HG02973 (cell line): ENCODE measurements around the gene CFAP99.
A peak's percentile ranks its signal among the peaks of the same experiment; 100 is the strongest.

Source experiments
- ATAC-seq: cut with Tn5 transposase; IDR thresholded peaks from one replicate; pipeline ENCODE4 v1.9.1; 2021; ENCODE audit warnings: moderate library complexity; ENCODE audit not compliant: unreplicated experiment

The CFAP99 gene

DNA sequence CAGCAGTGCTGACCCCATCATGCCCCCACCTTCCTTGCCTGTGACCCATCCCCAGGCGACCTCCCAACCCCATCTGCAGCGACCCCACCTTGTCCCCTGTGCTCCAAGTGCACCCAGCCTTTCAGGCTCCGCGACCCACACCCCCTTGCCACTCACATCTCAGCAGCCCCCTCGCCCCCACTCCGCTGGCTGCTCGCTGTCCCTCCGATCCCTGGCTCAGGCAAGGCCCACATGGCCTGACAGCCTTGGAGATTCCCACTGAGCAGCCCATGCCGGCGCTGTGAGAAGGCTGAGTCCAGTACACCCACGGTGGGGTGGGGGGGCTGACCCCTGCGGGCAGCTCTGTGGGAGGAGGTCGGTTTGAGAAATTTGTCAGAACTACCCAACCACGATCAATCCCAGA is 9.4 kb upstream of the CFAP99 start:
- no peak for ATAC-seq

GRCh38 chr4:2411786-2412510 is 6.8 kb upstream of the CFAP99 start:
- ATAC-seq = no peak

- ATAC-seq = peak; percentile 31
These were observed 6.2 kb upstream of the CFAP99 start for GRCh38 chr4:2412534-2412884.

DNA sequence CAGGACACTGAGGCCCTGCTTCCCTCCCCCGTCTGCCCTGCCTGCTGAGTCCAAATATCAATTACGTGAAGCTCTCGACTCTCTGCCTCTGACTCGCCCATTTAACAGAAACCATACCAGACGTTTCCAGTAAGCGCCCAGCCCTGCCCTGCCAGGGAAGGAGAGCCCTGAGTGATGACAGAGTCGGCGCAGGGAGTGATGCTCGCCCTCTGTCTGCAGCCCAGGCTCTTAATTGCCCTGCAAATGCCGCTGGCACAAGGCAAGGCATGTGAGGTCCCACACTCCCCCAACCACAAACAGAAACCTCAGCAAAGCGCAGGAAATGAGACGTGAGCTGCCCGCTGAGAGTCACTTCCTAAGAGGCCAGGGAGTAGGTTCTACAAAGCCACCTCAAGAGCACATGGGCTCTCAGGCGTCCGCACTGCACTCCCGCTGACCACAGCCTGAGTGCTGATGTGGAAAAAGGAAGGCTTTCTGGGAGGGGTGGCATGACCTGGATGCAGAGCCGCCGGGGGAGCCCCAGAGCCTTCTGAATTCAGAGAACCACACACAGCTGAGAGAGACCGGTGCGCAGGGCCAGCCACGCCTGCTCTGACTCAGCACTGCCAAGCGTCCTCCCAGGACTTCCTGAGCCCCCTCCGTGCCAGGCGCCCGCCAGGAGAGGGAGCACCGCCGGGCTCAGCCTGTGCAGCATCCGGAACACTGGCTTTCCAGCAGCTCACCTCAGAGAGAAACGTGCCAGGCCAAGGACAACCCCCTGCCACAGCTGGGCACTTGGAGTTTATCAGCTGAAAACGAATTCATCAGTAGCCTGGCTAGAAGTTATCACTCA is 5.7 kb upstream of the CFAP99 start:
- ATAC-seq = peak; percentile 45

GRCh38 chr4:2413821-2414610 is 4.7 kb upstream of the CFAP99 start:
- ATAC-seq = no peak

GRCh38 chr4:2415213-2415612 is 3.5 kb upstream of the CFAP99 start:
- no peak for ATAC-seq

DNA sequence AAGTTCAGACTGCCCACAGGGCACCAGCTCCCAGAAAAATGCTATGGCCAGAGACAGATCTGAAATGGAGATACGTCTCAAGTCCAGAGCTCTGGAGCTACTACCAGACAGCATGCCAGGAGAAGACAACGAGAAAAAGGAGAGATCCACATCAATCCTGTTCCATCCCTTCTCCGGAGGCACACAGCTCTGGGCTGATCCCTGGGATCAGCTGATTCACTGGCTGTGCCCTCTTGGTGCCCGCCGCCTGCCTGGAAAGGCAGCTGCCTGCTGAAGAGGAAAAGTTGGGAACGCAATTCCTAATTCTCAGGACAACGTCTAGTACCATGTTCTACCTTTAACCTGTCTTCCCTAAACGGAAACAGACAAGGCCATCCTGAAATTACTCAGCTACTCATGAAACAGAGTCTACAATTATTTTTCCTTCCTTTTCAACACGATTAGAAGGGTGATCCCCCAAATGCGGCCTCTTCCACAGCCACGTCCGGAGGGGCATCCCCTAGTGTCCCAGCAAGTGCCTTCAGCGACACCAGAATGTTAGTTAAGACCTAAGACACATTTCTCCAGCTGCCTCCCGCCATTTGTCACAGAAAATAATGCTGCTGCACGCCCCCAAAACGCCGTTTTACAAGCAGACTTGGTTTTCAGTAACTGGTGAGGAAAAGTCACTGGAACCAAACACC is 2.7 kb upstream of the CFAP99 start:
- no peak for ATAC-seq

GRCh38 chr4:2416564-2417225 is 2.1 kb upstream of the CFAP99 start:
- no peak for ATAC-seq

- no peak for ATAC-seq
These were observed 1.5 kb upstream of the CFAP99 start for GRCh38 chr4:2417226-2417764.

DNA sequence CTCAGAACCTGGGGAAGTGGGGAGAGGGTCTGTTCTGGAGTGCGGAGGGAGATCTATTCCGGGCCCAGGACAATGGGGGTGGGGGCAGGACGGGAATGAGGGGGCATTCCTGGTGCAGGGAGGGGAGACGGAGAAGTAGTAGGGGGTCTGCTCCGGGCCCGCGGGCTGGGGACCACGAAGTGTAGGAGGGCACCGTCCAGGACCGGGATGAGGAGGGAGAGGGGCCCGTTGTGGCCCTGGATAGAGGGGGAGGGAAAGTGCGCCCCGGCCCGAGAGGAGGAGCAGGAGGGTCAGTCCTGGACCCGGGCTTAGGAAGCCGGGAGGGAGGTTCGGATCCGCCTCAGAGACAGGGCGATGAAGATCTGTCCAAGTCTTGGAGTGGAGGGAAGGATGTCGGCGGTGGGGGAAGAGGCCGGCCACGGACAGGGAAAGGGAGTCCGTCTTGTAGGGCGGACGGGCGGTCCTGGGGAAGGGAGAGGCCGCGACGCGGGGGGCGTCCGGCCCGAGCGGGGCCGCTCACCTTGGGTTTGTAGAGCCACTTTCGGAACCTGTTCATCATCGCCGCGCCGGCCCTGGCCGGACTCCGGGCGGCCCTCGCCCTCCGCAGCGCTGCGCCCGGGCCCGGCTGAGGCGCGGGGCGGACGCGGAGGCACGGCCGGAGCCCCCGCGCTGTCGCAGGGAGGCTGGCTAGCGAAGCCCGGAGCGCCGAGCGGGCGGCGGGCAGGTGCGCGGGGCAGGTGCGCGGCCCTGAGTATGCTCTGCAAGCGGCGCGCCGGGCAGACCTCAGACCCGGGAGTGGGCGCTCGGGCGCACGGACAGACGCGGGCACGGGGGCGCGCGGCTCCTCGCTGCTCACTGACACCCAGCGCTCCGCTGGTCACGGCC is 748 bp upstream of the CFAP99 start, which contains the start of gene ZFYVE28:
TSS of gene ZFYVE28 (minus strand) at position 881 of the 885 bp plus-strand sequence. CDS start at position 559, 322 bp downstream.
- peak; percentile 31 for ATAC-seq

DNA sequence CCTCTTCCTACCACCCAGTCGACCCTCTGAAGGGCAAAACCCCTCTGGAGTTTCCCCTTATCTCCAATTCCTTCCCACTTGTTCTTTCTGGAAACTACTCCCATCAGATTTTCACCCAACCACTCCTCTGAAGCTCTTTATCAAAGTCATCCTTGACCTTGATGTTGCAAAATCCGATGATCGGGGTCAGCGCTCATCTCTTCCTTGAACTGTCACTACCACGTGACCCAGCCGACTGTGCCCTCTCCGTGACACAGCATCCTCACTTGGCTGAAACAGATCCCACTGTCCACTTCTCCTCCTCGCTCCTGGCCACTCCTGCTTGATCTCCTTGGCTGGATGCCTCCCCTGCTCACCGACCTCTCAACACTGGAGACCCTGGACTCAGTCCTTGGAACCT is 1.1 kb downstream of the CFAP99 start:
- no peak for ATAC-seq

- ATAC-seq = no peak
These were observed 3.2 kb downstream of the CFAP99 start for GRCh38 chr4:2421928-2422327.

DNA sequence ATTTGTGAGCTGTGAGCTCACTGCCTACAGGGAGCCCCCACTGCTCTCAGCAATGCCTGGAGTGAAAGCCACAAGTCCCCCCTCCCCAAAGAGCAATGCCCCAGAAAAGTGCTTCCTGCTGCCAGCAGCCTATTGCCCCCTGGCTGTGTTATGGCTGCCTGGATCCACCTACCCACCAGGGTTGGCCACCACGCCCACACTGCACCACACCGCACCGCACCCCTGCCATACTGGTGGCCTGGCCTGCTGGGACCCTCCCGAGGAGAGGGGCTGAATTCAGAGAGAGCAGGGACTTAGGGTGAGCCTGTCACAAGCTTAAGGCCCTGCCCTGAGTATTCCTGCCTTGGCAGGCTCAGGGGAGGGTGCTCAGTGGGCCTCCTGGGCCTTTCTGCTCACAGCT is 4.3 kb downstream of the CFAP99 start:
- no peak for ATAC-seq

- ATAC-seq = no peak
These were observed 4.9 kb downstream of the CFAP99 start for GRCh38 chr4:2423695-2424094.

DNA sequence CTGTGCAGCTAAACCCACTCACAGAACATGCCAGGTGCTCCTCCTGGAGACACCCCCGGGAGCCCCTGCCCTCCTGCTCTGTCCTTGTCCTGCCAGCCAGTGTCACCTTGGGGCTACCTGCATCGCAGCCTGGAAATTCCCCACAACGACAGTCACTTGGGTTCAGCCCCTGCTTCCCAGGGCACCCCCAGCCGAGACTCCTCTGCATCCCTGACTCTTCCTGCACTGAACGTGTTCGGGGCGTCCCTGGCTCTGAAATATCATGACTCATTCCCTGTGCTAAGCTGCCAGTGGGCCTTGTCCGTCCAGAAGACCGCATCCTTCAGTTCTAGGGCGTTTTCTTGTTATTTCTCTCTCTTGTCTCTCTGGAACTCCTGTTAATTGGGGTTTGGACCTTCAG is 5.8 kb downstream of the CFAP99 start:
- no peak for ATAC-seq

- no peak for ATAC-seq
These were observed 6.8 kb downstream of the CFAP99 start for GRCh38 chr4:2425386-2426068.

DNA sequence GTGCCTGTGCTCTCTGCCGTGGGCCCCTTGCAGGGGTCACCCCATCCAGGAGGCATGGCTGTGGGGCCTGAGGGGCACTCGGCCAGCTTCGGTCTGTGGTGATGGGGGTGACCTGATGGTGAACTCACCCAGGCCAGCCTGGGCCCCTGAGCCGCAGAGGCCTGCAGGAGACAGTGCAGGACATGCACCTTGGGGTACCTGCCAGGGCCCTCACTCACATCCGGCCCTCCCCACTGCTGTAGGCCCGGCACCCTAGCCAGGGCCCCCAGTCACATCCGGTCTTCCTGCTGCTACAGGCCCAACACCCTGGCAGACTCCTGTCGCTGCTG is 7.3 kb downstream of the CFAP99 start:
- ATAC-seq = no peak

DNA sequence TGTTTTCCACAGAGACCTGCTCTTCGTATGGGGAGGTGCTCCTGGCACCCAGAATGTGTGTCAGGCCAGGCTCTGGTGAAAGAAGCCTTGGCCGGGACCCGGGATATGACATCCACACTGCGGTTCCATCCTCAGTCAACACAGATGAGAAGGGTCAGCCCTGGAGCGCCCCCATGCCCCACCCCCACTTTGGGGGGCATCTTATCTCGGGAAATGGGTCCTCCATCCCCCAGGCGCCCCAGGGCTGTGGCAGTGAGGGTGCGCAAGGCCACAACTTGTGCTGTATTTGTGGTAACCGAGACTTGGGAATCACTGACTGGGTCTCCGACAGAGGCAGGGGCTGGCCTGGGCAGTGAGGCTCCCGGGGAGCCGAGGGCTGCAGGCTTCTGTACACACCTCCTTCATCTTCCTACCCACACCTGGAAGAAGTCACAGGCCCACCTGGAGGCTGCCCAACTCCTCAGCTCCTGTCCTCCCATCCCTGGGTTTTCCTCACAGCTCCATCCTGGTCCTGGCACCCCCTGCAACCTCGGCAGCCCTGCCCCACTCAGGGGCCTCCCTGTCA is 8.0 kb downstream of the CFAP99 start:
- no peak for ATAC-seq
